Testis (tissue), 2 donors: Measurements from ENCODE around the gene SGCG.

Experiments used
- CTCF ChIP-seq, 3 experiments: fragments of 450-650 bp in 2 of 3; fragments of 200-600 bp in 1 of 3; sonication (generic) in 1 of 3; IDR thresholded peaks; one replicate each; pipeline ENCODE4 v1.5.1; 2016 to 2019; ENCODE audit warnings: antibody characterized with exemption in 3 of 3, mild to moderate bottlenecking in 2 of 3, moderate library complexity in 1 of 3
- POLR2A ChIP-seq: fragments of 450-650 bp; IDR thresholded peaks from one replicate; pipeline ENCODE4 v1.6.1; 2017; ENCODE audit warnings: antibody characterized with exemption, mild to moderate bottlenecking, moderate library complexity

- no peak for TF ChIP-seq POLR2A
- no peak for TF ChIP-seq CTCF (IDR thresholded peaks at IDR 0.05)
Measured at GRCh38 chr13:23347601-23348000, 166.8 kb downstream of the SGCG start.
